Prostate gland (tissue), 2 donors: Measurements from ENCODE around the gene ITGB8.

ENCODE experiments used
- CTCF ChIP-seq, 4 experiments: fragments of 200-600 bp in 2 of 4; fragments of 450-650 bp in 2 of 4; sonication (generic) in 2 of 4; IDR thresholded peaks; 1 replicate in 3 of 4; 2 replicates in 1 of 4; pipeline ENCODE4 v1.5.1; 2016 to 2019; ENCODE audit warnings: antibody characterized with exemption in 4 of 4, mild to moderate bottlenecking in 2 of 4, moderate library complexity in 2 of 4
- POLR2A ChIP-seq: fragments of 450-650 bp; IDR thresholded peaks from one replicate; pipeline ENCODE4 v1.6.1; 2016; ENCODE audit warnings: antibody characterized with exemption, mild to moderate bottlenecking
- POLR2AphosphoS5 ChIP-seq: sonication (generic); formaldehyde crosslinking; IDR thresholded peaks from one replicate; pipeline ENCODE4 v1.6.1; 2017; ENCODE audit warnings: antibody characterized with exemption

GRCh38 chr7:20311743-20312042 lies 19.0 kb upstream of the ITGB8 start:
- TF ChIP-seq POLR2AphosphoS5 (no peak), CTCF (IDR thresholded peaks at IDR 0.05) (peak in 1 of 4 experiments; percentile 3), POLR2A (no peak)
